Lower leg skin (tissue), 4 donors: Measurements from ENCODE around the gene UPB1. TPM values are rescaled to one million over a fixed set of nuclear protein-coding genes. Genes with fewer than 3 reads are reported as not detected.

ENCODE experiments used
- DNase-seq, 2 donors: peaks; one replicate each; pipeline ENCODE4 v3.0.0-alpha.2; 2019; ENCODE audit warnings: low spot score in 2 of 2
- H3K4me3 ChIP-seq: fragments of 200-600 bp; sonication (generic); 2 replicates; pipeline ENCODE4 v1.5.1; 2017; ENCODE audit warnings: mild to moderate bottlenecking, low read depth; ENCODE audit not compliant: poor library complexity, severe bottlenecking
- CTCF ChIP-seq, 3 donors: fragments of 450-650 bp; IDR thresholded peaks; one replicate each; pipeline ENCODE4 v1.5.1; 2016; ENCODE audit warnings: antibody characterized with exemption in 3 of 3, mild to moderate bottlenecking in 3 of 3, moderate library complexity in 2 of 3
- POLR2A ChIP-seq, 2 donors: fragments of 450-650 bp; IDR thresholded peaks; one replicate each; pipeline ENCODE4 v1.6.1; 2016 to 2017; ENCODE audit warnings: antibody characterized with exemption in 2 of 2, mild to moderate bottlenecking in 1 of 2, moderate library complexity in 1 of 2
- WGBS, 2 donors: methylation state at CpG; one replicate each; pipeline ENCODE4 v1.1.5; 2018; 5-methylcytosine and 5-hydroxymethylcytosine counted together
- intact Hi-C: fragments of 100-400 bp; cut with DNase I; formaldehyde crosslinking; loops from one replicate; pipeline ENCODE4 v1.15.0; 2023; ENCODE audit warnings: low total_unique reads
- total RNA-seq, 4 donors: library from RNA; depleted of rRNA; stranded (reverse); fragments of >200 nt; gene quantifications; one replicate each; pipeline ENCODE4 v1.1.0, GENCODE V29; 2016

Gene UPB1
- total RNA-seq, 4 donors from 2014 or later = 0.99 to 2.1 (median 1.9) TPM

DNA sequence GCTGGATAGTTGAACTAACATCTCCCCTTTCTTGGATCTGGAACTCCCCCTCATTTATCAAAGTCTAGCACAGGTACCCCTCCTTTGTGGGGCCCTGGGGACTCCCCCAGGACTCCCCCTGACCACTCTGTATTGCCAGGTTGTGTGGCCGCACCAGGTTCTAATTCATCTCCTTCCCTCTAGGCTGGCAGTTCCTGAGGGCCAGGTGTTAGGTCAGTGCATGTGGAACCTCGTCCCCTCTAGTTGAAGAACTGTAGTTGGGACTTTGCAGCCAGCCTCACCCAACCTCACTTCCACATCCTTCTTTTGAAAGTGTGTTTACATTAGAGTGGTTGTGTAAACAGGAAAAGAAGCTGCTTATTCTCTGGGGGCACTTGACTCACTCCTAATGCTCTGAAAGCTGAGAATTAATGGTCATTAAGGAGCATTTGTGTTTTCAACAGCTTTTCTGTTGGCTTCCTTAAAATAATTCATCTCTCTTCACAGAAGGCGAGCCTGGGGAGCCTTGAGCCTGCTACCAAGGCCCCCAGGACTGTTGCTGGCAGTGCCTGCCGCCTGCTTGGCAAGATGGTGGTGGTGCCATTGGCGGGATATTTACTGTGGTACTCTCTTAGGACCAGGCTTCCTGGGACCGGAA is 11.8 kb downstream of the UPB1 start:
- TF ChIP-seq CTCF (IDR thresholded peaks at IDR 0.05) (no peak), POLR2A (IDR thresholded peaks at IDR 0.05) (no peak)
- intact Hi-C loops = no loop called here
- H3K4me3 ChIP-seq = no peak overlapping the region
- no peak for DNase-seq
- WGBS, 2 donors = 64 to 75% methylated on average over 6 of the region's 6 CpGs

- intact Hi-C loops = no loop called here
- TF ChIP-seq CTCF (IDR thresholded peaks at IDR 0.05) (no peak), POLR2A (IDR thresholded peaks at IDR 0.05) (no peak)
- DNase-seq = no peak
- H3K4me3 ChIP-seq = no peak overlapping the region
- 66 to 71% methylated on average over 7 of the region's 7 CpGs for WGBS, 2 donors
Observed at GRCh38 chr22:24507716-24508115, 12.6 kb downstream of the UPB1 start.

GRCh38 chr22:24510637-24511625 is 15.8 kb downstream of the UPB1 start:
- TF ChIP-seq CTCF (IDR thresholded peaks at IDR 0.05) (no peak), POLR2A (IDR thresholded peaks at IDR 0.05) (no peak)
- WGBS, 2 donors = 59 to 64% methylated on average over 10 of the region's 10 CpGs
- no peak for DNase-seq
- intact Hi-C loops = no loop called here
- no peak overlapping the region for H3K4me3 ChIP-seq

GRCh38 chr22:24512043-24512442 is 16.9 kb downstream of the UPB1 start:
- no peak overlapping the region for H3K4me3 ChIP-seq
- intact Hi-C loops = no loop called here
- DNase-seq = no peak
- 57 to 65% methylated on average over 3 of the region's 3 CpGs for WGBS, 2 donors
- TF ChIP-seq POLR2A (IDR thresholded peaks at IDR 0.05) (no peak), CTCF (IDR thresholded peaks at IDR 0.05) (no peak)

GRCh38 chr22:24513378-24514240 is 18.5 kb downstream of the UPB1 start:
- no peak for TF ChIP-seq CTCF (IDR thresholded peaks at IDR 0.05)
- intact Hi-C loops = no loop called here
- DNase-seq = no peak
- H3K4me3 ChIP-seq = no peak overlapping the region
- WGBS, 2 donors = 89 to 93% methylated on average over 9 of the region's 9 CpGs
